H1 (cell line): Measurements from ENCODE around the gene TRAF3IP1. TPM values are rescaled to one million over a fixed set of nuclear protein-coding genes. Genes with fewer than 3 reads are reported as not detected.

Experiments
- CTCF ChIA-PET: fragments of 300-600 bp; sonication (Branson Sonifier 250); formaldehyde crosslinking; loops from one replicate; lab custom pipeline; 2021; ENCODE audit not compliant: partially characterized antibody; lab: Charles Lee
- POLR2A ChIA-PET: fragments of 300-600 bp; sonication (Branson Sonifier 250); formaldehyde crosslinking; loops from one replicate; lab custom pipeline; 2021; ENCODE audit warnings: inconsistent platforms; ENCODE audit not compliant: partially characterized antibody; lab: Charles Lee
- DNase-seq, 2 experiments: peaks; one replicate each; pipeline versions ENCODE4 v3.0.0 to v3.0.0-alpha.2; 2010 to 2022; ENCODE audit warnings: low spot score in 2 of 2, low read depth in 1 of 2, mixed read lengths in 1 of 2
- FAIRE-seq: peaks from 2 replicates; lab custom pipeline; 2011; peaks lifted over from hg19 to GRCh38; lab: Jason Lieb, UNC
- H2AFZ ChIP-seq: 2 replicates; pipeline ENCODE4 v1.8.1; 2012; ENCODE audit warnings: low read length, inconsistent platforms
- H2AK5ac ChIP-seq: 2 replicates; pipeline ENCODE4 v1.6.1; 2013; ENCODE audit warnings: low read depth, low read length
- H2BK120ac ChIP-seq: replicated peaks from 2 replicates; pipeline ENCODE3; 2013; ENCODE audit warnings: low read depth, low read length, inconsistent platforms
- H2BK12ac ChIP-seq: 2 replicates; pipeline ENCODE4 v1.6.1; 2013; ENCODE audit warnings: low read depth, low read length
- H2BK15ac ChIP-seq: 2 replicates; pipeline ENCODE4 v1.6.1; 2013; ENCODE audit warnings: low read length
- H2BK20ac ChIP-seq: 2 replicates; pipeline ENCODE4 v1.6.1; 2013; ENCODE audit warnings: low read length
- H2BK5ac ChIP-seq: 2 replicates; pipeline ENCODE4 v1.6.1; 2013; ENCODE audit warnings: low read depth, low read length
- H3K14ac ChIP-seq: 2 replicates; pipeline ENCODE4 v1.6.1; 2013; ENCODE audit warnings: inconsistent platforms; ENCODE audit not compliant: insufficient read length
- H3K18ac ChIP-seq: 2 replicates; pipeline ENCODE4 v1.6.1; 2013; ENCODE audit warnings: low read length; ENCODE audit errors: extremely low read depth
- H3K23ac ChIP-seq: 2 replicates; pipeline ENCODE4 v1.6.1; 2013; ENCODE audit warnings: inconsistent platforms; ENCODE audit not compliant: insufficient read length
- H3K23me2 ChIP-seq: 2 replicates; pipeline ENCODE4 v1.6.1; 2013; ENCODE audit warnings: low read depth, low read length
- H3K27ac ChIP-seq: 2 replicates; pipeline ENCODE4 v1.6.1; 2011; ENCODE audit warnings: low read depth, low read length, inconsistent platforms
- H3K27me3 ChIP-seq, 4 experiments: replicated peaks in 1 of 4; 1 replicate in 1 of 4; 2 replicates in 3 of 4; pipeline versions ENCODE4 v1.6.1 to v1.8.1; 2011 to 2013; ENCODE audit warnings: low read length in 3 of 4, mild to moderate bottlenecking in 3 of 4, inconsistent platforms in 2 of 4, mixed read lengths in 2 of 4, moderate library complexity in 1 of 4; ENCODE audit not compliant: control insufficient read depth in 3 of 4, insufficient read depth in 3 of 4; ENCODE audit errors: extremely low read depth in 1 of 4
- H3K36me3 ChIP-seq, 4 experiments: 2 replicates each; pipeline versions ENCODE4 v1.6.1 to v1.8.1; 2011 to 2013; ENCODE audit warnings: mild to moderate bottlenecking in 4 of 4, low read length in 3 of 4, moderate library complexity in 2 of 4, control low read depth in 1 of 4, inconsistent platforms in 1 of 4; ENCODE audit not compliant: insufficient read depth in 4 of 4, control insufficient read depth in 2 of 4
- H3K4ac ChIP-seq: replicated peaks from 2 replicates; pipeline ENCODE3; 2013; ENCODE audit warnings: low read length, low read depth, mixed read lengths, inconsistent platforms; ENCODE audit not compliant: insufficient read length
- H3K4me1 ChIP-seq, 4 experiments: replicated peaks in 1 of 4; 1 replicate in 1 of 4; 2 replicates in 3 of 4; pipeline versions ENCODE4 v1.6.1 to v1.8.1; 2011 to 2013; ENCODE audit warnings: low read length in 3 of 4, inconsistent platforms in 2 of 4, mixed read lengths in 1 of 4; ENCODE audit not compliant: insufficient read depth in 4 of 4, control insufficient read depth in 3 of 4
- H3K4me2 ChIP-seq, 2 experiments: 2 replicates each; pipeline versions ENCODE4 v1.6.1 to v1.8.1; 2011 to 2013; ENCODE audit warnings: low read depth in 2 of 2, low read length in 2 of 2, control low read depth in 1 of 2, inconsistent platforms in 1 of 2, mild to moderate bottlenecking in 1 of 2; ENCODE audit not compliant: insufficient read depth in 1 of 2
- H3K4me3 ChIP-seq, 4 experiments: fragments of 200-600, 300-600 bp in 1 of 4; sonication (generic), shearing (Covaris generic), sonication (Bioruptor Twin) in 1 of 4; 2 replicates each; pipeline versions ENCODE4 v1.5.1 to v1.8.1; 2011 to 2016; ENCODE audit warnings: low read length in 4 of 4, low read depth in 3 of 4, control low read depth in 2 of 4, inconsistent platforms in 2 of 4, mild to moderate bottlenecking in 2 of 4, mixed read lengths in 1 of 4, moderate library complexity in 1 of 4; ENCODE audit not compliant: insufficient read depth in 2 of 4; ENCODE audit errors: extremely low read depth in 1 of 4
- H3K56ac ChIP-seq: replicated peaks from 2 replicates; pipeline ENCODE3; 2013; ENCODE audit warnings: low read depth, mild to moderate bottlenecking, mixed read lengths, low read length, inconsistent platforms; ENCODE audit not compliant: insufficient read length
- H3K79me1 ChIP-seq: 2 replicates; pipeline ENCODE4 v1.6.1; 2013; ENCODE audit warnings: low read depth, low read length, control low read depth
- H3K79me2 ChIP-seq, 2 experiments: 2 replicates each; pipeline versions ENCODE4 v1.6.1 to v1.8.1; 2012 to 2013; ENCODE audit warnings: low read length in 2 of 2, mild to moderate bottlenecking in 2 of 2, inconsistent platforms in 1 of 2; ENCODE audit not compliant: insufficient read depth in 2 of 2, control insufficient read depth in 1 of 2
- H3K9ac ChIP-seq, 4 experiments: replicated peaks in 1 of 4; 1 replicate in 1 of 4; 2 replicates in 3 of 4; pipeline versions ENCODE4 v1.6.1 to v1.8.1; 2011 to 2013; ENCODE audit warnings: low read depth in 3 of 4, low read length in 3 of 4, control low read depth in 2 of 4, mild to moderate bottlenecking in 2 of 4, moderate library complexity in 2 of 4, inconsistent platforms in 1 of 4; ENCODE audit errors: extremely low read depth in 1 of 4
- H3K9me3 ChIP-seq, 2 experiments: 2 replicates each; pipeline versions ENCODE4 v1.6.1 to v1.8.1; 2012 to 2013; ENCODE audit warnings: mild to moderate bottlenecking in 2 of 2, moderate library complexity in 2 of 2, control low read depth in 1 of 2, inconsistent platforms in 1 of 2, low read depth in 1 of 2, low read length in 1 of 2, mixed read lengths in 1 of 2; ENCODE audit not compliant: insufficient read depth in 2 of 2
- H4K20me1 ChIP-seq, 2 experiments: replicated peaks in 1 of 2; 2 replicates each; pipeline versions ENCODE3 to v1.8.1; 2011 to 2013; ENCODE audit warnings: inconsistent platforms in 2 of 2, low read length in 2 of 2, mild to moderate bottlenecking in 1 of 2; ENCODE audit not compliant: insufficient read depth in 2 of 2, control insufficient read depth in 1 of 2
- H4K5ac ChIP-seq: 2 replicates; pipeline ENCODE4 v1.6.1; 2013; ENCODE audit warnings: low read length, low read depth, mixed read lengths, inconsistent platforms; ENCODE audit not compliant: insufficient read length
- H4K8ac ChIP-seq: 2 replicates; pipeline ENCODE4 v1.8.0; 2013; ENCODE audit warnings: mild to moderate bottlenecking, moderate library complexity, low read length, inconsistent platforms; ENCODE audit not compliant: insufficient read depth; ENCODE audit errors: extremely low read depth
- H4K91ac ChIP-seq: replicated peaks from 2 replicates; pipeline ENCODE3; 2013; ENCODE audit warnings: low read length, mixed read lengths, inconsistent platforms; ENCODE audit not compliant: insufficient read length
- CBX5 ChIP-seq: fragments of 300-800, 300-1000 bp; sonication (generic); IDR thresholded peaks from 2 replicates; pipeline ENCODE4 v1.7.1; 2016; ENCODE audit warnings: antibody characterized with exemption, low read length, low read depth
- HDAC2 ChIP-seq, 2 experiments: fragments of 300-600 bp in 1 of 2; sonication (generic) in 1 of 2; IDR thresholded peaks; 2 replicates each; pipeline ENCODE4 v1.6.1; 2011 to 2012; ENCODE audit warnings: low read depth in 2 of 2, low read length in 2 of 2, mild to moderate bottlenecking in 2 of 2, moderate library complexity in 2 of 2, borderline replicate concordance in 1 of 2, inconsistent platforms in 1 of 2
- KDM1A ChIP-seq: fragments of 200-600, 300-600 bp; sonication (generic); IDR thresholded peaks from 2 replicates; pipeline ENCODE4 v1.7.1; 2016; ENCODE audit warnings: mild to moderate bottlenecking, low read length, borderline replicate concordance
- MAFK ChIP-seq: IDR thresholded peaks from 2 replicates; pipeline ENCODE4 v1.6.1; 2012; ENCODE audit warnings: low read depth, mild to moderate bottlenecking, improper control_type of control experiment, low read length
- RAD21 ChIP-seq, 2 experiments: IDR thresholded peaks in 1 of 2; conservative IDR thresholded peaks in 1 of 2; 2 replicates each; pipeline ENCODE4 v1.6.1; 2011; ENCODE audit warnings: low read depth in 2 of 2, low read length in 2 of 2, improper control_type of control experiment in 1 of 2, inconsistent platforms in 1 of 2, mild to moderate bottlenecking in 1 of 2, moderate library complexity in 1 of 2
- RNF2 ChIP-seq: fragments of 200-900, 300-1000 bp; sonication (generic); IDR thresholded peaks from 2 replicates; pipeline ENCODE4 v1.7.1; 2016; ENCODE audit warnings: borderline replicate concordance, low read depth, mild to moderate bottlenecking, antibody characterized with exemption, low read length; ENCODE audit not compliant: poor library complexity, severe bottlenecking; ENCODE audit errors: missing control alignments
- SP2 ChIP-seq: IDR thresholded peaks from 2 replicates; pipeline ENCODE4 v1.6.1; 2012; ENCODE audit warnings: mild to moderate bottlenecking, low read length, inconsistent platforms
- SUZ12 ChIP-seq: fragments of 200-600 bp; sonication (generic); IDR thresholded peaks from 2 replicates; pipeline ENCODE4 v1.6.1; 2012; ENCODE audit warnings: mild to moderate bottlenecking, inconsistent platforms, low read length, moderate library complexity, mixed read lengths
- WGBS, 2 experiments: shearing (Covaris generic) in 1 of 2; methylation state at CpG; one replicate each; pipeline versions ENCODE4 v1.1.6 to v1.1.7; 2013 to 2015; ENCODE audit warnings: low lambda C conversion rate in 2 of 2, mixed read lengths in 2 of 2, inconsistent platforms in 1 of 2, low coverage in 1 of 2, missing lambda C conversion rate in 1 of 2; ENCODE audit not compliant: insufficient replicate concordance in 2 of 2, insufficient coverage in 1 of 2, insufficient read length in 1 of 2; ENCODE audit errors: extremely low coverage in 1 of 2, missing lambda C conversion rate in 1 of 2; 5-methylcytosine and 5-hydroxymethylcytosine counted together
- polyA plus RNA-seq, 7 experiments: library from polyadenylated mRNA; depleted of rRNA in 3 of 7; stranded (reverse) in 5 of 7; unstranded in 2 of 7; fragments of >200 nt in 5 of 7; fragments of 200-250 nt in 2 of 7; gene quantifications; 1 replicate in 5 of 7; 2 replicates in 1 of 7; 4 replicates in 1 of 7; pipeline versions ENCODE4 v1.2.1 to v1.2.3, GENCODE V29; 2011 to 2013; ENCODE audit warnings: missing spikeins in 2 of 7, mixed read lengths in 2 of 7
- total RNA-seq: library from RNA; stranded (reverse); fragmentation: NEBNext Ultra II Directional; extraction: Animal tissue kit (Norgen Biotek cat#: 25700); gene quantifications from 2 replicates; pipeline ENCODE4 v1.2.1, GENCODE V29; 2021

TRAF3IP1 gene
- total and polyA plus RNA-seq, 2 of the 8 experiments (the other 6 are each of a cell fraction or from before 2014, with no cell fraction given), result 2.3 to 17.5 TPM

GRCh38 chr2:238344517-238344916, 24.2 kb downstream of the TRAF3IP1 start:
- Histone ChIP-seq H4K91ac (no peak overlapping the region), H3K4me3 (no peak overlapping the region), H3K27ac (no peak overlapping the region), H3K27me3 (no peaks in the 10 kb centered on the region), H3K56ac (no peak overlapping the region), H3K23me2 (no peaks in the 10 kb centered on the region), H3K79me1 (no peaks in the 10 kb centered on the region), H2BK15ac (no peak overlapping the region), H3K79me2 (no peaks in the 10 kb centered on the region), H2BK20ac (no peak overlapping the region), H4K20me1 (peaks cover 0 to 1% of the 10 kb centered on the region in 2 experiments), H4K8ac (no peak overlapping the region), H2BK5ac (no peak overlapping the region), H2BK120ac (no peak overlapping the region), H3K9ac (no peak overlapping the region), H3K4me2 (no peak overlapping the region), H3K14ac (no peak overlapping the region), H3K23ac (no peak overlapping the region), H3K4ac (no peak overlapping the region), H4K5ac (no peak overlapping the region), H3K4me1 (0 out of 7 replicates have a peak, but pooled peaks cover 0 to 2% (median 0%) of the 10 kb centered on the region in 4 experiments), H3K36me3 (0 out of 8 replicates have a peak, but pooled peaks cover 0 to 4% (median 0%) of the 10 kb centered on the region in 4 experiments), H2BK12ac (no peak overlapping the region), H2AK5ac (no peak overlapping the region), H3K18ac (no peak overlapping the region), H2AFZ (no peak overlapping the region), H3K9me3 (no peaks in the 10 kb centered on the region)
- 91% methylated on average over 10 of the region's 10 CpGs; no CpG with 5 or more reads in 1 of the 2 experiments for WGBS, 2 experiments
- TF ChIP-seq HDAC2 (IDR thresholded peaks at IDR 0.05; ENCODE audit: borderline replicate concordance in 1 of 2, low read depth in 2 of 2, low read length in 2 of 2), result no peak
- TF ChIP-seq SP2, result no peak
- TF ChIP-seq CBX5, result no peak
- no peak for TF ChIP-seq RAD21 (IDR thresholded peaks at IDR 0.05 in 1 of 2, conservative IDR thresholded peaks at IDR 0.05 in 1 of 2; ENCODE audit: low read depth in 2 of 2, low read length in 2 of 2)
- no peak for TF ChIP-seq SUZ12
- TF ChIP-seq KDM1A, result no peak
- no peak for TF ChIP-seq RNF2
- no peak for TF ChIP-seq MAFK
- CTCF ChIA-PET, result interaction anchor here (2.0 to 5.1 kb wide), 2 partner anchors 13 to 26 kb away, joined by 5 to 29 read pairs; no protein-coding TSS in a partner anchor
- no peak for FAIRE-seq
- POLR2A ChIA-PET, result no interaction called here
- DNase-seq, result no peak
